ENCODE measurements around the gene SAP30L.

Gene SAP30L

GRCh38 chr5:154482528-154483449, 37.0 kb downstream of the SAP30L start:
- DNase-seq: no peak

GRCh38 chr5:154483654-154484392, 38.0 kb downstream of the SAP30L start:
- DNase-seq: no peak

- DNase-seq: no peak
Observed at GRCh38 chr5:154484393-154485095, 38.7 kb downstream of the SAP30L start.

- no peak for DNase-seq
Observed at GRCh38 chr5:154485096-154485491, 39.3 kb downstream of the SAP30L start.

- DNase-seq: no peak
Observed at GRCh38 chr5:154485850-154486426, 40.1 kb downstream of the SAP30L start.

- DNase-seq: no peak
Observed at GRCh38 chr5:154486427-154486866, 40.6 kb downstream of the SAP30L start.

GRCh38 chr5:154487541-154487940, 41.7 kb downstream of the SAP30L start:
- peak; percentile 82 for DNase-seq

- DNase-seq: no peak
Observed at GRCh38 chr5:154491941-154492340, 46.1 kb downstream of the SAP30L start.

- DNase-seq: no peak
Observed at GRCh38 chr5:154493274-154493673, 47.5 kb downstream of the SAP30L start.

GRCh38 chr5:154494036-154494435, 48.2 kb downstream of the SAP30L start:
- no peak for DNase-seq

GRCh38 chr5:154498591-154498990, 52.8 kb downstream of the SAP30L start:
- no peak for DNase-seq

GRCh38 chr5:154498994-154499393, 53.2 kb downstream of the SAP30L start:
- DNase-seq: no peak

- DNase-seq: no peak
Observed at GRCh38 chr5:154501566-154501965, 55.8 kb downstream of the SAP30L start.

GRCh38 chr5:154502180-154502579, 56.4 kb downstream of the SAP30L start:
- no peak for DNase-seq

- no peak for DNase-seq
Observed at GRCh38 chr5:154503698-154504039, 57.9 kb downstream of the SAP30L start.

- DNase-seq: no peak
Observed at GRCh38 chr5:154505567-154505966, 59.8 kb downstream of the SAP30L start.

GRCh38 chr5:154506049-154506715, 60.4 kb downstream of the SAP30L start:
- DNase-seq: no peak

- no peak for DNase-seq
Observed at GRCh38 chr5:154506716-154507080, 60.9 kb downstream of the SAP30L start.

- no peak for DNase-seq
Observed at GRCh38 chr5:154508114-154508513, 62.3 kb downstream of the SAP30L start.

- DNase-seq: no peak
Observed at GRCh38 chr5:154509784-154510555, 64.2 kb downstream of the SAP30L start.
